ENCODE measurements around the gene POLR2C.

GRCh38 chr16:57462978-57463362 lies 491 bp downstream of the POLR2C start:
- TF ChIP-seq POLR2A (IDR thresholded peaks at IDR 0.05; ENCODE audit: low read length): no peak
- no peak for TF ChIP-seq GATA1 (IDR thresholded peaks at IDR 0.05; ENCODE audit: low read depth, low read length)
